IMR-90 (cell line): ENCODE measurements around the gene USP43. TPM values are rescaled to one million over a fixed set of nuclear protein-coding genes. Genes with fewer than 3 reads are reported as not detected.

Experiments used
- ATAC-seq: fragments of 200-7000 bp; cut with Tn5 transposase; 2 replicates; pipeline ENCODE4 v1.9.1; 2020; ENCODE audit warnings: low read depth, mild to moderate bottlenecking, moderate library complexity
- BruUV-seq: library from RNA; stranded (reverse); fragments of 400-500 nt; replicated peaks from 2 replicates; lab custom pipeline; 2021; lab: Mats Ljungman, UMichigan
- CTCF ChIA-PET: fragments of 300-600 bp; formaldehyde crosslinking; extraction: SDS; loops from one replicate; lab custom pipeline; 2021; ENCODE audit warnings: antibody characterized with exemption; lab: Yijun Ruan, JAX
- POLR2A ChIA-PET: fragments of 300-600 bp; sonication (Branson Sonifier 250); formaldehyde crosslinking; loops from one replicate; lab custom pipeline; 2022; ENCODE audit warnings: antibody characterized with exemption; ENCODE audit not compliant: unreplicated experiment; lab: Charles Lee
- DNase-seq: peaks from one replicate; pipeline ENCODE4 v3.0.0; 2013
- H2AFZ ChIP-seq: replicated peaks from 2 replicates; pipeline ENCODE3; 2013; ENCODE audit warnings: low read length, mild to moderate bottlenecking; ENCODE audit not compliant: poor library complexity
- H2AK5ac ChIP-seq: 2 replicates; pipeline ENCODE4 v1.6.1; 2013; ENCODE audit warnings: low read depth, low read length, inconsistent platforms
- H2AK9ac ChIP-seq: replicated peaks from 2 replicates; pipeline ENCODE3; 2013; ENCODE audit warnings: mild to moderate bottlenecking, low read depth, low read length, moderate library complexity; ENCODE audit not compliant: poor library complexity
- H2BK120ac ChIP-seq: 2 replicates; pipeline ENCODE4 v1.6.1; 2013; ENCODE audit warnings: low read depth, low read length, inconsistent platforms
- H2BK15ac ChIP-seq: 3 replicates; pipeline ENCODE4 v1.6.1; 2013; ENCODE audit warnings: low read depth, low read length, inconsistent platforms
- H2BK20ac ChIP-seq: 2 replicates; pipeline ENCODE4 v1.6.1; 2013; ENCODE audit warnings: low read depth, mild to moderate bottlenecking, inconsistent platforms, low read length, moderate library complexity
- H2BK5ac ChIP-seq: 2 replicates; pipeline ENCODE4 v1.6.1; 2013; ENCODE audit warnings: mild to moderate bottlenecking, low read depth, low read length, inconsistent platforms; ENCODE audit not compliant: poor library complexity, severe bottlenecking
- H3K14ac ChIP-seq: replicated peaks from 2 replicates; pipeline ENCODE4 v1.6.1; 2013; ENCODE audit warnings: low read depth, low read length, inconsistent platforms
- H3K18ac ChIP-seq: 2 replicates; pipeline ENCODE4 v1.6.1; 2013; ENCODE audit warnings: low read depth, low read length, control low read depth
- H3K23ac ChIP-seq: 2 replicates; pipeline ENCODE4 v1.6.1; 2013; ENCODE audit warnings: low read depth, low read length, inconsistent platforms
- H3K27ac ChIP-seq: 2 replicates; pipeline ENCODE4 v1.5.1; 2013; ENCODE audit warnings: mild to moderate bottlenecking, control low read depth, low read length; ENCODE audit not compliant: insufficient read depth
- H3K27me3 ChIP-seq: 2 replicates; pipeline ENCODE4 v1.6.1; 2013; ENCODE audit warnings: low read length; ENCODE audit not compliant: control insufficient read depth, insufficient read depth
- H3K36me3 ChIP-seq: 2 replicates; pipeline ENCODE4 v1.6.1; 2013; ENCODE audit warnings: low read length, mixed read lengths; ENCODE audit not compliant: control insufficient read depth, insufficient read depth
- H3K4ac ChIP-seq: 2 replicates; pipeline ENCODE4 v1.6.1; 2013; ENCODE audit warnings: low read depth, low read length, inconsistent platforms
- H3K4me1 ChIP-seq: 2 replicates; pipeline ENCODE4 v1.6.1; 2013; ENCODE audit warnings: low read length, mixed read lengths; ENCODE audit not compliant: control insufficient read depth, insufficient read depth
- H3K4me2 ChIP-seq: 2 replicates; pipeline ENCODE4 v1.6.1; 2013; ENCODE audit warnings: low read depth, mild to moderate bottlenecking, control low read depth, low read length, moderate library complexity
- H3K4me3 ChIP-seq: 2 replicates; pipeline ENCODE4 v1.5.1; 2013; ENCODE audit warnings: low read depth, mild to moderate bottlenecking, control low read depth, low read length, moderate library complexity; ENCODE audit not compliant: insufficient read depth
- H3K56ac ChIP-seq: 2 replicates; pipeline ENCODE4 v1.6.1; 2013; ENCODE audit warnings: low read length, inconsistent platforms; ENCODE audit not compliant: insufficient read depth; ENCODE audit errors: extremely low read depth
- H3K79me1 ChIP-seq, 2 experiments: 2 replicates each; pipeline ENCODE4 v1.6.1; 2013; ENCODE audit warnings: low read length in 2 of 2, inconsistent platforms in 1 of 2, low read depth in 1 of 2
- H3K9ac ChIP-seq: 2 replicates; pipeline ENCODE4 v1.6.1; 2013; ENCODE audit warnings: low read depth, low read length, control low read depth
- H3K9me1 ChIP-seq: 2 replicates; pipeline ENCODE4 v1.6.1; 2013; ENCODE audit warnings: low read length, inconsistent platforms; ENCODE audit not compliant: insufficient read depth
- H3K9me3 ChIP-seq: 2 replicates; pipeline ENCODE4 v1.6.1; 2013; ENCODE audit warnings: low read length; ENCODE audit not compliant: control insufficient read depth, insufficient read depth
- H4K20me1 ChIP-seq: 2 replicates; pipeline ENCODE4 v1.6.1; 2013; ENCODE audit warnings: low read length, inconsistent platforms; ENCODE audit not compliant: insufficient read depth
- H4K5ac ChIP-seq: 2 replicates; pipeline ENCODE4 v1.6.1; 2013; ENCODE audit warnings: mild to moderate bottlenecking, low read depth, low read length, control low read depth
- H4K8ac ChIP-seq, 2 experiments: 2 replicates each; pipeline ENCODE4 v1.6.1; 2013; ENCODE audit warnings: low read depth in 2 of 2, low read length in 2 of 2, control low read depth in 1 of 2, inconsistent platforms in 1 of 2
- H4K91ac ChIP-seq: 2 replicates; pipeline ENCODE4 v1.6.1; 2013; ENCODE audit warnings: low read depth, low read length, inconsistent platforms; ENCODE audit not compliant: insufficient read depth
- CHD1 ChIP-seq: IDR thresholded peaks from 2 replicates; pipeline ENCODE4 v1.6.1; 2012; ENCODE audit warnings: low read depth, low read length, improper control_type of control experiment
- CTCF ChIP-seq: conservative IDR thresholded peaks from 2 replicates; pipeline ENCODE4 v1.5.1; 2012; ENCODE audit warnings: mild to moderate bottlenecking, low read depth, low read length, improper control_type of control experiment
- FOS ChIP-seq: fragments of 150-350 bp; IDR thresholded peaks from 2 replicates; pipeline ENCODE4 v1.6.1; 2016; ENCODE audit warnings: low read depth, low read length
- MXI1 ChIP-seq: IDR thresholded peaks from 2 replicates; pipeline ENCODE4 v1.6.1; 2012; ENCODE audit warnings: low read depth, mild to moderate bottlenecking, low read length, moderate library complexity, borderline replicate concordance
- NFE2L2 ChIP-seq: fragments of 150-350 bp; IDR thresholded peaks from 2 replicates; pipeline ENCODE4 v1.6.1; 2016; ENCODE audit warnings: low read depth, mild to moderate bottlenecking, low read length
- RAD21 ChIP-seq: IDR thresholded peaks from 2 replicates; pipeline ENCODE4 v1.6.1; 2012; ENCODE audit warnings: low read length, improper control_type of control experiment
- SMC3 ChIP-seq: fragments of 150-350 bp; IDR thresholded peaks from 2 replicates; pipeline ENCODE4 v1.6.1; 2016; ENCODE audit warnings: low read depth, mild to moderate bottlenecking, antibody characterized with exemption, low read length, moderate library complexity
- USF2 ChIP-seq: fragments of 150-350 bp; IDR thresholded peaks from 2 replicates; pipeline ENCODE4 v1.6.1; 2017; ENCODE audit warnings: mild to moderate bottlenecking, antibody characterized with exemption, low read length, low read depth
- WGBS, 2 experiments: methylation state at CpG; one replicate each; pipeline versions ENCODE4 v1.1.5 to v1.1.7; 2013; ENCODE audit warnings: missing lambda C conversion rate in 2 of 2; ENCODE audit not compliant: insufficient read length in 1 of 2; ENCODE audit errors: extremely low coverage in 2 of 2; 5-methylcytosine and 5-hydroxymethylcytosine counted together
- dilution Hi-C: fragments of 300-500 bp; cut with HindIII; formaldehyde crosslinking; loops from one replicate; pipeline ENCODE4 v1.14.3; 2018; ENCODE audit warnings: low sequenced_read_pairs; ENCODE audit not compliant: unreplicated experiment
- in situ Hi-C: fragments of 300-500 bp; cut with MboI; formaldehyde crosslinking; loops from 3 replicates; pipeline ENCODE4 v1.14.3; 2019; ENCODE audit warnings: low sequenced_read_pairs, inconsistent platforms, mixed read lengths
- intact Hi-C: fragments of 100-400 bp; cut with micrococcal nuclease; formaldehyde crosslinking; loops from 2 replicates; pipeline ENCODE4 v1.10.0; 2022
- polyA plus RNA-seq, 3 experiments: library from polyadenylated mRNA; depleted of rRNA; stranded (reverse); fragments of >200 nt; gene quantifications; 2 replicates each; pipeline ENCODE4 v1.2.3, GENCODE V29; 2012; ENCODE audit warnings: low replicate concordance in 1 of 3
- total RNA-seq: library from RNA; depleted of rRNA; stranded (reverse); fragments of >200 nt; gene quantifications from 2 replicates; pipeline ENCODE4 v1.2.3, GENCODE V29; 2012

Gene USP43
- total and polyA plus RNA-seq, 2 of the 4 experiments (the other 2 are of a cell fraction): not detected

- H3K4ac ChIP-seq: no peak overlapping the region
- no peak overlapping the region for H3K56ac ChIP-seq
- H3K9me3 ChIP-seq: no peaks in the 10 kb centered on the region
- H3K9ac ChIP-seq: no peak overlapping the region
- no peak overlapping the region for H3K4me2 ChIP-seq
- POLR2A ChIA-PET: no interaction called here
- no TSS peak for BruUV-seq
- no peaks in the 10 kb centered on the region for H3K79me1 ChIP-seq
- H4K8ac ChIP-seq: no peak overlapping the region
- no peak overlapping the region for H2BK5ac ChIP-seq
- no peak overlapping the region for H2BK15ac ChIP-seq
- no peak overlapping the region for H3K18ac ChIP-seq
- ATAC-seq (peak; percentile 77), DNase-seq (peak; percentile 45)
- intact Hi-C loops: loop anchor here (1.0 kb wide), 4 partner anchors 16 to 885 kb away; no protein-coding TSS in a partner anchor
- no peaks in the 10 kb centered on the region for H3K9me1 ChIP-seq
- dilution Hi-C loops: no loop called here
- no peak overlapping the region for H2BK120ac ChIP-seq
- no peak overlapping the region for H3K14ac ChIP-seq
- no peak overlapping the region for H2AK5ac ChIP-seq
- H3K27ac ChIP-seq: no peak overlapping the region
- no peaks in the 10 kb centered on the region for H4K20me1 ChIP-seq
- in situ Hi-C loops: loop anchor here (10.0 to 25.0 kb wide), 2 partner anchors 56 to 883 kb away; no protein-coding TSS in a partner anchor
- no peak overlapping the region for H3K23ac ChIP-seq
- no peak overlapping the region for H4K5ac ChIP-seq
- H4K91ac ChIP-seq: no peak overlapping the region
- no peak overlapping the region for H3K4me3 ChIP-seq
- H3K4me1 ChIP-seq: no peaks in the 10 kb centered on the region
- CTCF ChIA-PET: interaction anchor here (0.7 to 0.9 kb wide), 4 partner anchors 179 to 239 kb away, joined by 3 to 6 read pairs (median 5); no protein-coding TSS in a partner anchor
- WGBS, 2 experiments: no CpG with 5 or more reads among the region's 2 CpGs
- H2AK9ac ChIP-seq: no peak overlapping the region
- no peak overlapping the region for H2BK20ac ChIP-seq
- H2AFZ ChIP-seq: no peak overlapping the region
- TF ChIP-seq MXI1 (no peak), USF2 (no peak), CHD1 (no peak), CTCF (peak; percentile 85), NFE2L2 (no peak), RAD21 (peak; percentile 81), FOS (no peak), SMC3 (peak; percentile 49)
- peaks cover 3% of the 10 kb centered on the region; the same call in 1 of the 2 replicates for H3K27me3 ChIP-seq
- no peaks in the 10 kb centered on the region for H3K36me3 ChIP-seq
These were observed 83.8 kb downstream of the USP43 start for GRCh38 chr17:9729034-9729650.
